Measurements from ENCODE around the gene CD248. TPM values are rescaled to one million over a fixed set of nuclear protein-coding genes. Genes with fewer than 3 reads are reported as not detected.

CD248 gene
- total RNA-seq, 1 donor from 2014 or later = 15.7 TPM

DNA sequence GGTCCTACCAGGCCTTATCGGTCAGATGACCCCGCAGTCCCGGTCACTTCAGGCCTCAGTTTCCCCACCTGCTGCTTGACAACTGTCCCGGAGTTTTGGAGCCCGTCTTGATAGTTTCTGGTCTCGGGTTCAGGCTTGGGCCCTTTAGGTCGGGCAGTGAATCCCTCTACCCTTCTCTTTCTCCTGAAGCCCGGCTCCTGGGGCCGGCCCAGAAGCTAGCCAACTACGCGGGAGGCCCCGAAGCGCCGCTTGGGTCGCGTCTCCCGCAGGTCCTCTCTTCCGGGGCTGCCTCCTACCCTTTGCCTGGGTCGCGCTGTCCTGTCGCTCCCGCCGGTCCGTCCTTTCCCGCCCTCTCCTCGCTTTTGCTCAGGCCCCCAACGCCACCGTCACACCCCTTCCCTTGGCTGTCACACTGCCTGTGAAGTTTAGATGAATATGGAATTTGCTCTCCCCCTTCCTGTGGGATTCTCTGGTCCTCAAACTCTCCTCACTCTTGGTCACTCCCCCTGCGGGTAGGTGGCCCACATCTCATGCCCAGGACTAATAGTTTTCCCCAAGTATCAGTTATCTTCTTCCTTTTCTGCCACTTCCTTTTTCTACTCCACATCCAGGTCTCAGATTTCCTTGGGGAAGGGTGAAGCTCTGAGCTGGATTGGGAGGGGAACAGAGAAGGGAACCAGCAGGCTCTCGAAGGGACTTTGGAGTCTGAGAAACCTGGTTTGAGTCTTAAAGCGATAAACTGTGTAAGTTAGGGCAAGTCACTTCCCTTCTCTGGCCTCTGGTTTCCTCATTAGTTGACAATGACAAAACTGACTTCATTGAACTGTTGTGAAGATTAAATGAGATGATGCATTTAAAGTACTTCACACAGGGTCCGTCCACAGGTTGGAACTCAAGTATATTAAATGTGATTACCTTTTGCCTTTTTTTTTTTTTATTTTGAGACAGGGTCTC is 47.6 kb downstream of the CD248 start:
- ATAC-seq (ENCODE audit: poor library complexity) = no peak
- intact Hi-C loops (cut with DNase I) = no loop called here
- DNase-seq = peak; percentile 48

DNA sequence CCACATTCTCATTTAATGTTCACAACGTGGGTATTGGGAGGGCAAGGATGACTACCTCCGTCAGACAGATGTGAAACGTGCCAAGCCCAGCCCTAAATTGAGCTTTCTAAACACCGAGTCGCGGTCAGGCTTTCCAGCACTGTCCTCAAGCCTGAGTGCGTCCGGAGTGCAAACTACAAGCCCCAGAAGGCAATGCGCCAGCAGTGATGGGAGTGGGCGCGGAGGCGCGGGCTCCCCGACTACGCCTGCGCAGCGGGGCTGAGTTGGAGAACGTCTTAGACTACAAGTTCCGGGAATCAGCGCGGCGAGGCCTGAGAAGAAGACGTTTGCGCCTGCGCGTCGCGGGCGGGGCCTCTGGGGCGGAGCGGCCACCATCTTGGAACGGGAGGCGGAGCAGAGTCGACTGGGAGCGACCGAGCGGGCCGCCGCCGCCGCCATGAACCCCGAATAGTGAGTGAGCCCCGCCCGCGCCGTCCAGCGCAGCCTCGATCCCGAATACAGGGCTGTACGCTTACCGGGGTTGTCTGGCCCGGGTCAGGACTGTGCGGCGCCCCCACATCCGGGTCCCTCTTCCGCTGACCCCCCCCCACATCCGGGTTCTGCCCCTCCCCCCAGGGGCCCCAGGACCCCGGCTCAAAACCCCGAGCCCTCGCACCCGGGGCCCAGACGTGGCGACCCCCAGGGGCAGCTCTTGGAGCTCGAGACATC is 48.4 kb downstream of the CD248 start, which contains the start of gene RAB1B:
Gene RAB1B (plus strand): TSS at position 396 of the 708 bp plus-strand sequence. CDS start 41 bp downstream, at position 437.
- ATAC-seq (ENCODE audit: poor library complexity) (peak; percentile 92), DNase-seq (peak; percentile 100)
- intact Hi-C loops (cut with DNase I) = no loop called here

DNA sequence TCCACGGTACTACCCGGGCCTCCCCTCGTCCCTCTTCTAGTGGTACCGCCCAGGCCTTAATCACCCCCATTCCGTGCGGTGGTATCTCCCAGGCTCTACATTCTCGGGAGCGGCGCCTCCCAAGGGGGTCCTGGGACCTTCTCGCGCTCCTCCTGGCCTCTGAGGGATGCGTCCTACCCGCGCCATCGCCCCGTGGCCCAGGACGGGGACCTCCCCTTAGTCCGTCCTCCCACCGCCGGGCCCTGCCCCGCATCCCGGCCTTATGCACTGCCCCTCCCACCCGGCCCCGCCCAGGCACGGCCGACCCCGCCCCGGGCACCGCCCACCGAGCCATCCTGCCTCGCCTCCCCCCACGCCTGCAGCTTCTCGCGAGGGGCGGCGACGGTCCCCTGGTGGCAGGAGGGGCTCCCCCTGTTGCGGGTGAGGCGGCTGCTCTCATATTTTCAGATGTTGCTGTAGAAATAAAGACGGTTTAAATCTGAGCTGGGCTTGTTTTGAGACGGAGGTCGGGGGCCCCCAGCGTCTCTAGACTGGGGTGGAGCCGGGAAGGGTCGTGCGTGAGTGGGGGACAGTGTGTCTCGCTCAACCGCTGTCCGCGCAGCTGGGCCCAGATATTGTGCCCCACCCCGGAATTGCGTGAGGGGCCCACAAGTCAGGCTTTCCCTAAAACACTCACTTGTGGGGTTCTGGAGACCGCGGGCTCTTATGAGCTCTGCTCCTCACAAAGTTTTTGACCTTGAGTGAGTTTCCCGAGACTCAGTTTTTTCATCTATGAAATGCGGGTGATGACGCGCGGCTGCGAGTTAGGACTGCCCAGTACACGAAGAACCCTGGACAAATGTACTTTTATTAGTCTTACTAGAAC is 49.2 kb downstream of the CD248 start:
- DNase-seq = peak; percentile 94
- ATAC-seq (ENCODE audit: poor library complexity) = peak; percentile 88
- intact Hi-C loops (cut with DNase I) = no loop called here

DNA sequence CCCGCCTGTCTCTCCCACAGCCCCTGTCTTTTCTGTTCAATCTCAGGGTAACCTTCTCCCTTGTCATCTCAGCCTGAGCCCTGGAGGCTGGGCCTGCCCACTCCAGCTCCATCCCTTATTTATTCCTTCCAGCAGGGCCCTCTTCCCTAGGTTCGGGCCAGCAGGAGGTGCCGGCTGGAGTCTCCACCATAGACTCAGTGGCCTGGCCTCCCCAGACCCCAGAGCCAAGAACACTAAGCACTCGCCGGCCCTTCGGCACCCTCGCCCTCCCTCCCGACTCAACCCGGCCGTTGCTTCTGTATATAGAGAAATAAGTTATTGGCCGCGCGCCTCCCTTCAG is 49.8 kb downstream of the CD248 start:
- intact Hi-C loops (cut with DNase I) = no loop called here

DNA sequence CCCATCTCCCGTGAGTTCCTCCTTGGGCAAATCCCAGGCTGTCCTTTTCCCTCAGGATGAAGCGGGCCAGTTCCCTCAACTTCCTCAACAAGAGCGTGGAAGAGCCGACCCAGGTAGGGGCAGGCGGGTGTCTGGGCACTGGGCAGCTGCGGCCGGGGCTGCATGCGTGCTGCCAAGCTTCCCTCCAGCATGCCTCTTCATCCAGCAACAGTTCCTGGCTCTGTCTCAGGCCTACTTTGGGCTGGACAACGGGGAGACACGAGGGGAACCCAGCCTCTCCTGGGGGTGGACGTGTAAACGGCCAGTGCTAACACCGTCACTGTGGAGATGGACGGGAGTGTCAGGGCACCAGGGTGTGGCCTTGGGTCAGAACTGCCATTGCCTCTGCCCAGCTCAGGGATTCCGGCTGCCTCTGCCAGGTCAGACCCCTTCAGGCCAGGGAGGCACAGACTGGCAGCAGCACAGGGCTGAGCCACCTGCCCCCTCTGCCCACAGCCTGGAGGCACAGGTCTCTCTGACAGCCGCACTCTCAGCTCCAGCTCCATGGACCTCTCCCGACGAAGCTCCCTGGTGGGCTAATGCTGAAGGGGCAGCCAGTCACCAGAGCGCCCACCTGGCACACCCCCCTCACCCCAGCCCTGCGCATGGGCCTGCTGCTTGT is 50.3 kb downstream of the CD248 start:
- intact Hi-C loops (cut with DNase I) = no loop called here
- no peak for DNase-seq
- no peak for ATAC-seq (ENCODE audit: poor library complexity)

More for the DNA sequence above, 49.8 kb downstream of the CD248 start:
- ATAC-seq (ENCODE audit: poor library complexity) = no peak
- no peak for DNase-seq

DNA sequence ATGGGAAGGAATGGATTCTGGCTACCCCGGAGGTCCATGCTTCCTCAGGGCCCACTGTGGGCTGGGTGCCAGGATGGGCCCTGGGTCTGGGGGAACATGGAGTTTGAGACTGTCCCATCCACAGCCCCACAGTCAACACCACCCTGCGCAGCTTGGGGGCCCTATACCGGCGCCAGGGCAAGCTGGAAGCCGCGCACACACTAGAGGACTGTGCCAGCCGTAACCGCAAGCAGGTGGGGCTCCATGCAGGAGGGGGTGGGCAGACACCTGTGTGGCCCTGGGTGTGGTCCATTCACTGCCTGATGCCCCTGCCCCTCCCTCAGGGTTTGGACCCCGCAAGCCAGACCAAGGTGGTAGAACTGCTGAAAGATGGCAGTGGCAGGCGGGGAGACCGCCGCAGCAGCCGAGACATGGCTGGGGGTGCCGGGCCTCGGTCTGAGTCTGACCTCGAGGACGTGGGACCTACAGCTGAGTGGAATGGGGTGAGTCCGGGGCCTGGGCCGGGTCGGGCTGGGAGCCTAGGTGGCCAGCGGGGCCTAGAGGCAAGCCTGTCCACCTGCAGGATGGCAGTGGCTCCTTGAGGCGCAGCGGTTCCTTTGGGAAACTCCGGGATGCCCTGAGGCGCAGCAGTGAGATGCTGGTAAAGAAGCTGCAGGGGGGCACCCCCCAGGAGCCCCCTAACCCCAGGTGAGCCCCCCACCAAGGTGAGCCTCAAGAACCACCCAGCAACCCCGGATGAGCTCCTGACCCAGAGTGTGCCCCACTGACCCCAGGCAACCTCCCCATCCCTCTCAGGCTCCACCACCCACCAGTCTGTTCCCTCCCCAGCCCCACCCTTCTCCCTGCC is 51.1 kb downstream of the CD248 start:
- no peak for ATAC-seq (ENCODE audit: poor library complexity)
- intact Hi-C loops (cut with DNase I) = no loop called here
- no peak for DNase-seq

DNA sequence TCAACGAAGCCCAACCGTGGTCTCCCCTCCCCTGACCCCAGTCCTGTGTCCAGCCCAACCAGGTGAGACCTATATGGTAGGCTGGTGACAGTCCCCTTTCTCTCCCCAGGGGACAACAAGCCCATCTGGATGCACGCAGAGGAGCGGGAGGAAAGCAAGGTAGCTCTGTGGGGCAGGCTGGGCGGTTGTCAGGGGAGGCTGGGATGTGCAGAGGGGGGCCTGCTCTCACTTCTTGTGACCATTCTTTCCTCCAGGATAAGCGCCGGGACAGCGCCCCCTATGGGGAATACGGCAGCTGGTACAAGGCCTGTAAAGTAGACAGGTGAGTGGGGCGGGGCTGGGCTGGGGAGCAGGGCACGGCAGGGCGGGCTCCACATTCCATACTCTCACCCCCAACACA is 51.9 kb downstream of the CD248 start:
- DNase-seq (no peak), ATAC-seq (ENCODE audit: poor library complexity) (no peak)
- intact Hi-C loops (cut with DNase I) = no loop called here

Other genes with a start within 250 kb of the CD248 start
- gene PACS1, start 246.8 kb downstream of the CD248 start, total RNA-seq = 46.5 TPM
- 30.7 TPM for gene KLC2, start 59.3 kb downstream of the CD248 start, total RNA-seq
- gene RAB1B, start 48.4 kb downstream of the CD248 start, total RNA-seq = 114 TPM
- gene CNIH2, start 38.9 kb downstream of the CD248 start, total RNA-seq = not detected
- 38.4 TPM for gene YIF1A, start 27.9 kb downstream of the CD248 start, total RNA-seq
- not detected for gene TMEM151A, start 25.1 kb downstream of the CD248 start, total RNA-seq
- gene RIN1, start 19.4 kb upstream of the CD248 start, total RNA-seq = 1.0 TPM
- 15.1 TPM for gene BRMS1, start 28.1 kb upstream of the CD248 start, total RNA-seq
- gene B4GAT1, start 30.6 kb upstream of the CD248 start, total RNA-seq = 51.3 TPM
- 16.3 TPM for gene SLC29A2, start 54.7 kb upstream of the CD248 start, total RNA-seq
- not detected for gene NPAS4, start 104.0 kb upstream of the CD248 start, total RNA-seq
- gene MRPL11, start 121.8 kb upstream of the CD248 start, total RNA-seq = 52.6 TPM
- gene PELI3, start 149.9 kb upstream of the CD248 start, total RNA-seq = 8.9 TPM
- gene DPP3, start 163.4 kb upstream of the CD248 start, total RNA-seq = 11.1 TPM
- 12.1 TPM for gene BBS1, start 193.6 kb upstream of the CD248 start, total RNA-seq
- gene ZDHHC24, start 229.0 kb upstream of the CD248 start, total RNA-seq = 4.4 TPM
- gene ACTN3, start 229.9 kb upstream of the CD248 start, total RNA-seq = not detected

All from Right ventricle myocardium superior (tissue), 1 donor.